KBM-7 (cell line): ENCODE data around the gene CFHR5.
"Not testable (repeated sequence)": the region's sequence is repeated elsewhere in the genome, so short reads cannot be mapped to it uniquely, and the experiment has no call there.

Experiments used
- DNase-seq: peaks from one replicate; pipeline ENCODE4 v3.0.0-alpha.2; 2015
- in situ Hi-C: fragments of 300-500 bp; cut with MboI; formaldehyde crosslinking; loops from 2 replicates; pipeline ENCODE4 v1.14.3; 2020; ENCODE audit warnings: low sequenced_read_pairs, low pct_unique_long_range_greater_than_20kb, mixed read lengths

CFHR5 gene

DNA sequence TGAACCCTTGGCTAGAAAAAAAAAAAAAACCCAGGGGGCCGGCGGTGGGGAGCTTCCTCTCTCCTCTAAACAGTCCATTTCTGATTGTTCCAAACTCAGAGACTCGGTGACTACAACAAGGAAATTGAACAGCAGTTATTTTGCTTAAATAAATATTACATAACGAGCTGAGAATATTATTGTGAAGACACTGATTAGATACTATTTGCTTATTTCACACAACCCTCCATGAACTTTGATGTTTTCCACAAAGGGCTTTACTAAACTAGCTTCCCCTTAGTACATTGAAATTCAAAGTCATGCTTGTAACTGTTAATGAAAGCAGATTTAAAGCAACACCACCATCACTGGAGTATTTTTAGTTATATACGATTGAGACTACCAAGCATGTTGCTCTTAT lies at the start of gene CFHR5:
TSS of gene CFHR5 (plus strand) at position 279 of the 400 bp plus-strand sequence. CDS start at position 388, 109 bp downstream.
- DNase-seq: no peak
- in situ Hi-C loops: no loop called here

GRCh38 chr1:196932853-196933252 lies 44.5 kb upstream of the CFHR5 start:
- DNase-seq, in situ Hi-C loops: not testable (repeated sequence)

DNA sequence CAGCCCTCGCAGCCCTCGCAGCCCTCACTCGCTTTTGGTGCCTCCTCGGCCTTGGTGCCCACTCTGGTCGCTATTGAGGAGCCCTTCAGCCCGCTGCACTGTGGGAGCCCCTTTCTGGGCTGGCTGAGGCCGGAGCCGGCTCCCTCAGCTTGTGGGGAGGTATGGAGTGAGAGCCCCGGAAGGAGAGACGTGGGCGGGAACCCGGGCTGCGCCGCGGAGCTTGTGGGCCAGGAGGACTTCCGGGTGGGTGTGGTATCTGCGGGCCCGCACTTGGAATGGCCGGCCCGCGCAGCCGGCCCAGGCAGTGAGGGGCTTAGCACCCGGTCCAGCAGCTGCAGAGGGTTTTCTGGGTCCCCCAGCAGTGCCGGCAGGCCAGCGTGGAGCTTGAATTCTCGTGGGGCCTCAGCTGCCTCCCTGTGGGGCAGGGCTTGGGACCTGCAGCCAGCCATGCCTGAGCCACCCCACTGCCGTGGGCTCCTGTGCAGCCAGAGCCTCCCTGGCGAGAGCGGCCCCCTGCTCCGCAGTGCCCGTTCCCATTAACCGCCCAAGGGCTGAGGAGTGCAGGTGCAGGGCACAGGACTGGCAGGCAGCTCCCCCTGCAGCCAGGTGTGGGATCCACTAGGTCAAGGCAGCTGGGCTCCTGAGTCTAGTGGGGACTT lies 43.7 kb upstream of the CFHR5 start:
- in situ Hi-C loops: no loop called here
- DNase-seq: no peak

- DNase-seq, in situ Hi-C loops: not testable (repeated sequence)
These were observed 35.9 kb upstream of the CFHR5 start for GRCh38 chr1:196941474-196941873.

- DNase-seq, in situ Hi-C loops: not testable (repeated sequence)
These were observed 33.8 kb upstream of the CFHR5 start, which contains the start of gene CFHR2 for GRCh38 chr1:196943568-196943967. TSS of gene CFHR2 (plus strand) at chr1:196943738. CDS start at chr1:196943881, 143 bp downstream.

GRCh38 chr1:196951711-196952394 lies 25.5 kb upstream of the CFHR5 start:
- in situ Hi-C loops: no loop called here
- DNase-seq: no peak

- in situ Hi-C loops: no loop called here
- no peak for DNase-seq
These were observed 22.6 kb upstream of the CFHR5 start for GRCh38 chr1:196954778-196955177.

DNA sequence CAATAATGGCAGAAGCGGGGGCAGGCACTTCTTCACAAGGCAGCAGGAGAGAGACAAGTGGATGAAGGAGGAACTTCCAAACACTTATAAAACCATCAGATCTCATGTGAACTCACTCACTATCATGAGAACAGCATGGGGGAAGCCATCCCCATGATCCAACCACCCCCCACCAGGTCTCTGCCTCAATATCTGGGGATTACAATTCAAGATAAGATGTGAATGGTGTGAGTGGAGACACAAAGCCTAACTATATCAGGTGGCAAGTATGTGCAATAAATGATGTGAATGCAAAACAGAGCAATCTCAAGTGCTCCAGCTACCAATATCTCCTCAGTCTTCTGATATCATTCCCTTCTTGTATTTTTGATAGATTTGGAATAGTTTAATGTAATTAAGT lies 21.4 kb upstream of the CFHR5 start:
- in situ Hi-C loops: no loop called here
- no peak for DNase-seq

DNA sequence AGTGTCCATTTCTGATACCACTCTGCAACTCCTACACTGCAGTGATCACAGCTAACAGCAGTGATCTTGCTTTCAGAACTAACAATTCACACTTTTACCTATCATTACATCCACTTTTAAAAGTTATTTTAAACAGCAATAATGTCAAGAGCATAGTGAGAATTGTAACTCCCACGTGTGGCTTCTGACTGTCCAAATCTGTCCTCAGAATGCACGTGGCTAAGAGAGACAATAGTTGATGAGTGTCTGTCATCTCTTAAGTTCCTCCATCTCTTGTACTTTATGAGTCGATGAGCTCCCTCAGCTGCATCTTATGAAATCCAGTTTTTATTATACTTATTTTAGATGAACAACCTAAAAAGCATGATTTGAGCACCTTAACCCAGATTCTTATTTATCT lies 16.5 kb upstream of the CFHR5 start:
- DNase-seq: no peak
- in situ Hi-C loops: no loop called here

DNA sequence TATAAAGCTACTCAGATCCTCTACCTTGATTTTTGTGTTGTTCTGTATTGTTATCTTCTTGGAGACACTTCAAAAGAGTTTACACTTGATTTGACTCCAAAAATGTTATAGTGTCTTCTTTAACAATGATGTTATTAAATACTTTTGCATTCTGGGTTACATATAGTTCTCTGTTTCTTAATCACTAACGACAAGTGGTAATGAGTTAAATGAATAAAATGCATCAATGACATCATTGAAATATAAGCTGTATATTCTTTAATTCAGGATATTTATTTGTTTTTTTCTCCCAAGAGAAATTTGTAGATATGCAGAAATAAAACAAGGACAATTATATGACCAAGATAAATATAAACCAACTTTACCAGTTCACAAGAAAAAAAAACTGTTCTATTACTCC lies 7.2 kb upstream of the CFHR5 start:
- no peak for DNase-seq
- in situ Hi-C loops: no loop called here

DNA sequence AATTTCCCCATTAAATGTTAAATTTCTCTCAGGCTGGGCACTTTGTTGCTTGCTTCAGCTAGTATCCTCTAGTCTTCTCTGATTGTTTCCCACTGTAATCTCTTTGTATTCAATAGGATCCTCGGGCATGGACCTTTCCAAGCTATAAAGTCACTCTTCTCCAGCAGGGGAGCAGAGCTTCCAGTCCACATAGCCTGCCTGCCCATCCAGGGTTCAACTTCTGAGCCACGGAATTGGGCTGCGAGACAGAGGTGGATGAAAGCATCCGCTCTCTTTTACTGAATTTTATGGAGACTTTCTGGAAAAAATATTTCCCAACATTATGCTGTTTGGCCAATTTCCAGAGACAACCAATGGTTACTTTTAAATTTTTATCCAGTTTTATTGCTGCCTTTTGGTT lies 1.1 kb upstream of the CFHR5 start:
- in situ Hi-C loops: no loop called here
- no peak for DNase-seq

DNA sequence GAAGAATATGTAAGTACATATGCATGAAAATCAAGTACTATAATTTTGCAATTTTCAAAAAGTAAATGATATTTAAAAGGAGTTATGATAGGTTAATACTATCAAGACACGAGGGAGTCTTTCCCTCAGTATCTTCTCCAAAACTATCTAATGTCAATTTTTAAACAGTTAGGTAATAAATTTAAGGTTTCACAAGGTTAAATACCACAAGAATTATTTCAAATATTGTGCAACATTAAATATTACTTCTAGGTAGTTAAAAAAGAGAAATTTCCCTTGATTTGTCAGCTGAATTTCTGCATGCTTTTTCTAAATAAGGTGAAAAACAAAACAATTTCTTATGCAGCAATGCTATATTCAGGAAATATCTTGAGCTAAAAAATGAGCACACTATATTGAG lies 3.5 kb downstream of the CFHR5 start:
- in situ Hi-C loops: no loop called here
- DNase-seq: no peak

GRCh38 chr1:196982247-196982646 lies 4.9 kb downstream of the CFHR5 start:
- DNase-seq, in situ Hi-C loops: not testable (repeated sequence)

DNA sequence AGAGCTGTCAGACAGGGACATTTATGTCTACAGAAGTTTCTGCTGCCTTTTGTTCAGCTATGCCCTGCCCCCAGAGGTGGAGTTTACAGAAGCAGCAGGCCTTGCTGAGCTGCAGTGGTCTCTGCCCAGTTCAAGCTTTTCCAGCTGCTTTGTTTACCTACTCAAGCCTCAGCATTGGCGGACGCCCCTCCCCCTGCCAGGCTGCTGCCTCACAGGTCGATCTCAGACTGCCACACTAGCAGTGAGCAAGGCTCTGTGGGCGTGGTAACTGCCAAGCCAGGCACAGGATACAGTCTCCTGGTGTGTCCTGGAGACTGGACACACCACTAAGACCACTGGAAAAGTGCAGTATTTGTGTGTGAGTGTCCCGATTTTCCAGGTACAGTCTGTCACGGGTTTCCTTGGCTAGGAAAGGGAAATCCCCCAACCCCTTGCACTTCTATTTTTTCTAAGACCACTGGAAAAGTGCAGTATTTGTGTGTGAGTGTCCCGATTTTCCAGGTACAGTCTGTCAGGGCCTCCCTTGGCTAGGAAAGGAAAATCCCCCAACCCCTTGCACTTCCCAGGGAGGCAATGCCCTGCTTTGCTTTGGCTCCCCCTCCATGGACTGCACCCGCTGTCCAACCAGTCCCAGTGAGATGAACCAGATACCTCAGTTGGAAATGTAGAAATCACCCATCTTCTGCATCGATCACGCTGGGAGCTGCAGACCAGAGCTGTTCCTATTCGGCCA lies 14.7 kb downstream of the CFHR5 start:
- DNase-seq: not testable (repeated sequence)

DNA sequence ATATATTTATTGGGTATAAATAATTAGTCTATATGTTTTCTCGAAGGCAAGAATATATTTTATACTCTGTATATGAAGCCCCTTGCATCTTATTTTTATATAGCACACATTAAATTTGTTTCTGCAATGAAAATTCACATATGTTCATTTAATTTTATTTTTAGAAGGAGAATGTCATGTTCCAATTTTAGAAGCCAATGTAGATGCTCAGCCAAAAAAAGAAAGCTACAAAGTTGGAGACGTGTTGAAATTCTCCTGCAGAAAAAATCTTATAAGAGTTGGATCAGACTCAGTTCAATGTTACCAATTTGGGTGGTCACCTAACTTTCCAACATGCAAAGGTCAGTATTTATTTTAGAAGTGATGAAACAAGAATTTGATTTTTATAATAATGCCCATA lies 16.6 kb downstream of the CFHR5 start:
- in situ Hi-C loops: no loop called here
- DNase-seq: no peak

More for the DNA sequence above, 14.7 kb downstream of the CFHR5 start:
- in situ Hi-C loops: not testable (repeated sequence)

GRCh38 chr1:196997423-196997822 lies 20.1 kb downstream of the CFHR5 start:
- in situ Hi-C loops: no loop called here
- DNase-seq: no peak

- DNase-seq: no peak
- in situ Hi-C loops: no loop called here
These were observed 24.5 kb downstream of the CFHR5 start for GRCh38 chr1:197001828-197002227.

GRCh38 chr1:197003132-197003531 lies 25.8 kb downstream of the CFHR5 start:
- no peak for DNase-seq
- in situ Hi-C loops: no loop called here

DNA sequence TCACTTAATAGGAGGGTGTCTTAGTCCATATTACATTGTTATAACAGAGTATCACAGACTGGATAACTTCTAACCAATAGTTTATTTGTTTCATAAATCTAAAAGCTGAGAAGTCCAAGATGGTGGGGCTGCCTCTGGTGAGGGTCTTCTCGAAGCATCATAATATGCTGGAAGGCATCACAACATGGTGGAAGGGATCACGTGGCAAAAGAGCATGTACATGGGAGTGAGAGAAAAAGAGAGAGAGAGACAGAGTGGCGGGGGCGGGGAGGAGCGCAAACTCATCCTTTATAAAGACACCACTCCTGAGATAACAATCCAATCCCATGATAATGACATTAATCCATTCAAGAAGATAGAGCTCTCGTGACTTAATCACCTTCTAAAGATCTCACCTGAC lies 31.5 kb downstream of the CFHR5 start:
- in situ Hi-C loops: no loop called here

DNA sequence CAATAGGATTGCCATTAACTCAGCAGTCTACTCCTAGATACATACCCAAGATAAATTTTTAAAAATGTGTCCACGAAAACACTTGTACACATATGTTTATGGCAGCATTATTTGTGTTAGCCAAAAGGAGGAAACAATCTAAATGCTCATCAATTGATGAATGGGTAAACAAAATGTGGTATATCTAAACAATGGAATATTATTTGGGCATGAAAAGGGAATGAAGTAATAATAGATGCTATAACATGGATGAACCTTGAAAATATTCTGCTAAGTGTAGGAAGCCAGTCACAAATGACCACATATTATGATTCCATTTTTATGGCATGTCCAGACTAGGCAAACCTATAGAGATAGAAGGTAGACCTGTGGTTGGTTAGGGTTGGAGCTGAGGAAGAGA lies 34.3 kb downstream of the CFHR5 start:
- DNase-seq: no peak

More for the DNA sequence above, 31.5 kb downstream of the CFHR5 start:
- DNase-seq: no peak

More for the DNA sequence above, 34.3 kb downstream of the CFHR5 start:
- in situ Hi-C loops: no loop called here
